GM12878 (cell line): ENCODE results near the gene HOXD13.

Experiments
- HCFC1 ChIP-seq: fragments of 150-350 bp; IDR thresholded peaks from 2 replicates; pipeline ENCODE4 v1.6.1; 2014; ENCODE audit warnings: low read length
- HDGF ChIP-seq: fragments of 450-650 bp; IDR thresholded peaks from 2 replicates; pipeline ENCODE4 v1.6.1; 2016; ENCODE audit warnings: antibody characterized with exemption
- POLR2AphosphoS5 ChIP-seq: IDR thresholded peaks from 2 replicates; pipeline ENCODE4 v1.6.1; 2011; ENCODE audit warnings: mild to moderate bottlenecking, low read length, inconsistent platforms
- TF ChIP-seq, protein P1 (sequence below), 3 experiments: IDR thresholded peaks in 2 of 3; conservative IDR thresholded peaks in 1 of 3; 2 replicates each; pipeline ENCODE4 v1.5.1; 2011; ENCODE audit warnings: low read depth in 3 of 3, low read length in 3 of 3, mild to moderate bottlenecking in 3 of 3, control low read depth in 2 of 3, moderate library complexity in 2 of 3, inconsistent platforms in 1 of 3, mixed read lengths in 1 of 3; ENCODE audit not compliant: control insufficient read depth in 2 of 3, insufficient read depth in 1 of 3; ENCODE audit errors: extremely low read depth in 1 of 3

DNA sequence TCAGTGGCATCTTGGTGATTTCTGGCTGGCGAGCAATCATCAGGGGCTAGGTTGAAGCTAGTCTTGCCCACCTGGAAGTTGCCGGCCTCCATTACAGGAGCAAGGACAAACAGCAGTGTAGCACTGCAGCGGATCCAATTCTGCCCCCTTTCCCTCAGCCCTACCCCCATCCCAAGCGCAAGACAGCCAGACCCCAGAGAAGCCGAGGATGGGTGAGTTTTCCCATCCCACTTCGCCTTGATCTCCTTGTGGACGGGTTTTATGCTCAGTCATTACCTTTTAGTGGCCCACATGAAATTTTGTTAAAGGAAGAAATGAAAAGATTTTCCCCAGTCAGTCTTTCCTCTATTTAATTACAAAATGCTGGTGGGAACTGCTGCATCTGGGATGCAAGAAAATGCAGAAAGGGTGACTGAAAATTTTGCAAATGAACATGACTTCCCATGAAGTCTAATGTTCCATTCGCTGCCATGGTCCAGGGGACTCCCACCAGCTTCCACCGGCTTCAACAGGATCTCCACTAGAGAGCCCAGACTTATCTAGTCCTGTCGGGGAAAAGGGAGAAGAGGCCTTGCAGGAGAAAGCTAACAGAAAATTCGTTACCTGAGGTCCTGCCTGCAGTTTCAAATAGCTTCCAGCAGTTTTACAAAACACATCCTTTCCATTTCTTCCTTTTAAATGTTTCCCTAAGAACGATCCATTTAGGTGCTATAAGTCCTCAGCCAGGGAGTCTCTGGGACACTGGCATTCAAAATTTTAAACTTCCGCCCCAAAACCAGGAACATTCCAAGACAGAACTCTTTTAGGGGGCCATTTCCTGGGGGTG lies 28.1 kb downstream of the HOXD13 start:
- TF ChIP-seq POLR2AphosphoS5 (no peak), HDGF (no peak), HCFC1 (no peak)
- TF ChIP-seq, protein P1, sequence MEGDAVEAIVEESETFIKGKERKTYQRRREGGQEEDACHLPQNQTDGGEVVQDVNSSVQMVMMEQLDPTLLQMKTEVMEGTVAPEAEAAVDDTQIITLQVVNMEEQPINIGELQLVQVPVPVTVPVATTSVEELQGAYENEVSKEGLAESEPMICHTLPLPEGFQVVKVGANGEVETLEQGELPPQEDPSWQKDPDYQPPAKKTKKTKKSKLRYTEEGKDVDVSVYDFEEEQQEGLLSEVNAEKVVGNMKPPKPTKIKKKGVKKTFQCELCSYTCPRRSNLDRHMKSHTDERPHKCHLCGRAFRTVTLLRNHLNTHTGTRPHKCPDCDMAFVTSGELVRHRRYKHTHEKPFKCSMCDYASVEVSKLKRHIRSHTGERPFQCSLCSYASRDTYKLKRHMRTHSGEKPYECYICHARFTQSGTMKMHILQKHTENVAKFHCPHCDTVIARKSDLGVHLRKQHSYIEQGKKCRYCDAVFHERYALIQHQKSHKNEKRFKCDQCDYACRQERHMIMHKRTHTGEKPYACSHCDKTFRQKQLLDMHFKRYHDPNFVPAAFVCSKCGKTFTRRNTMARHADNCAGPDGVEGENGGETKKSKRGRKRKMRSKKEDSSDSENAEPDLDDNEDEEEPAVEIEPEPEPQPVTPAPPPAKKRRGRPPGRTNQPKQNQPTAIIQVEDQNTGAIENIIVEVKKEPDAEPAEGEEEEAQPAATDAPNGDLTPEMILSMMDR (IDR thresholded peaks at IDR 0.05 in 2 of 3, conservative IDR thresholded peaks at IDR 0.05 in 1 of 3; ENCODE audit: control insufficient read depth in 2 of 3, extremely low read depth in 1 of 3, insufficient read depth in 1 of 3, low read depth in 3 of 3, low read length in 3 of 3), result no peak
